GM12892 (cell line): ENCODE results near the gene MCC.

ENCODE experiments used
- POLR2A ChIP-seq: IDR thresholded peaks from 2 replicates; pipeline ENCODE4 v1.6.1; 2011; ENCODE audit warnings: low read depth, low read length, control low read depth
- POLR2AphosphoS5 ChIP-seq: IDR thresholded peaks from 2 replicates; pipeline ENCODE4 v1.6.1; 2011; ENCODE audit warnings: low read depth, low read length, control low read depth
- TAF1 ChIP-seq: IDR thresholded peaks from 2 replicates; pipeline ENCODE4 v1.6.1; 2011; ENCODE audit warnings: low read depth, mild to moderate bottlenecking, control low read depth, low read length, borderline replicate concordance

GRCh38 chr5:113167985-113168384 is 320.3 kb downstream of the MCC start:
- TF ChIP-seq POLR2A (no peak), POLR2AphosphoS5 (no peak), TAF1 (no peak)
